Stimulated activated CD4-positive, alpha-beta T cell treated with anti-CD3 and anti-CD28 coated beads, Interleukin-1b, Interleukin-23, amount 100 ng/mL, for 24 hours (primary cell): ENCODE measurements around the gene RELCH.

Experiments
- DNase-seq, 4 experiments: peaks; one replicate each; pipeline ENCODE4 v3.0.0-alpha.2; 2020; ENCODE audit warnings: low read depth in 4 of 4, low spot score in 1 of 4

The RELCH gene

DNA sequence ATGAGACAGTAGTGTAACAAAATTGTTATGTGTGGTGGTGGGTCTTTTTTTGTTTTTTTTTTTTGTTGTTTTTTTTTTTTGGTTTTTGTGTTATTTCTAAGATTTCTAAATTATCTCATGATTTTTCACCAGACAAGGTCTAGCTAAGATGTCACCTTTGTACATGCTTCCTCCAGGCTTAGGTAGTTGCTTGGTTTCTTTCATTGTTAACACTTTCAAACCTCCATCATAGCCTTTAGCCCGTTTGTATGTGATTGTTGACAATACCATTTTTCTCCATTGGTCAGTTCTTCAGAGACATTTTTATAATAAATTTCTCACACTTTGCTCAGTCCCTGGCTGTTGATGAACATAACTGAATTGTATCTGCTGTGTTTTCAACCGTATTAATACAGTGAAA lies 2.2 kb downstream of the RELCH start:
- DNase-seq: no peak

DNA sequence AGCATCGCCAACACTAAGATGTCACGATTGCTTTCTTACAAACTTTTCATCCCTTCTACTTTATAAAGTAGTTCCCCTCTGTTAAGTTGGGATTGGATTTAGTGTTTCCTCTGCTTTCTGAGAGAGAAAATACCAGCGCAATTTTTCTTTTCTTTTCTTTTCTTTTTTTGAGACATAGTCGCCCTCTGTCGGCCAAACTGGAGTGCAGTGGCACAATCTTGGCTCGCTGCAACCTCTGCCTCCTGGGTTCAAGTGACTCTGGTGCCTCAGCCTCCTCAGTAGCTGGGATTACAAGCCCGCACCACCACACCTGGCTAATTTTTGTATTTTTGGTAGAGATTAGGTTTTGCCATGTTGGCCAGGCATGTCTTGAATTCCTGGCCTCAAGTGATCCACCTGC lies 9.0 kb downstream of the RELCH start:
- DNase-seq: no peak

- DNase-seq: no peak
Measured at GRCh38 chr18:62196980-62197379, 9.9 kb downstream of the RELCH start.

GRCh38 chr18:62198259-62198658 lies 11.2 kb downstream of the RELCH start:
- DNase-seq: no peak

DNA sequence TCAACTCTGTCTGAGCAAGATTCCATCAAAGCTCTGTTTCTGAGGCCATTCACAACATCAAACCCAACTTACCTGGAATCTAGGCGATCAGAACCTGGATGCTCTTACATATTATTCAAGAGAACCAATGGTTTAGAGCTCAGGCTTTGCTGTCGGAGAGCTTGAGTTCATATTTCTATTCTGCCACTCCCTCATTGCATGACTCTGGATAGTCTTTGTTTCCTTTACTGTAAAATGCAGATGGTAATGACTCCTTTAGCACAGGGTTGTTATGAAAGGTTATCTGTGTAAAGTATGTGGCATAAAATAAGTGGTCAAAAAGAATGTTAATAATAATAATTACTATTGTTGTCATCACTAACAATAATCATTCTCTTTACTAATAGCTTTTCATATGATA lies 12.6 kb downstream of the RELCH start:
- DNase-seq: no peak

DNA sequence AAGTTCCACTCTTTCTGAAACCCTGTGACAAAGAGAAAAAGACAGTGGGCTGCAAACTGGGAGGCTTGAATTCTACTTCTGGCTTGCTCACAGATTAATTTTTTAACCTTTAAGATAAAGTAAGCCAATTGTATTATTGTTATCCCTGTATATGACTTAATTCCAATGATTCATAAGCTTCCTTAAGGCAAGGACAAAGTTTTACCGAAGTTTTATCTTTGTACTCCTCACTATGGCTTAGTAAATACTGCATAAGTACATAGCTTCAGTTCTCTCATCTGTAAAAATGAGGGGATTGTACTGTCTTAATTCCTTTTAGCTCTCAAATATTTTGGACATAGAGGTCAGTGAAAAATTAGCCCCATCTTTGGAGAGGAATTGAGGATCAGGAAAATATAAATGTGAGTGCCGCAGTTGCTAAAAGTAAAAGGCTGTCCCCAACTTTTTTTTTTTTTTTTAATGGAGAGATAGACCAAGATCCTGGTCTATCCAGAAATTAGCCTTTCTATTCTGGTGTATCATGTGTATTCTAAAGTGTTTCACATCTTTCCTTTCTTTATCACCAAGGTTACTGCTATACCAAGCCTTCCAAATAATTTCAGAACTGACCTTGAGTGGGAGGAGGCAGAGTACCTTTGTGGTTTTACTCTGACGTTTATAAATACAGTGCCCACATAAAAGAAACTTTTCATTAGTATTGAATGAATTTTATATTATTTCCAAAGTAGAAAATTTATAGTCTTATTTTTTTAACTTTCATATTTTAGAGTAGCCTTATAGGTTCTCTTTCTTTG lies 13.3 kb downstream of the RELCH start:
- DNase-seq: no peak

- no peak for DNase-seq
Measured at GRCh38 chr18:62201870-62202269, 14.8 kb downstream of the RELCH start.

DNA sequence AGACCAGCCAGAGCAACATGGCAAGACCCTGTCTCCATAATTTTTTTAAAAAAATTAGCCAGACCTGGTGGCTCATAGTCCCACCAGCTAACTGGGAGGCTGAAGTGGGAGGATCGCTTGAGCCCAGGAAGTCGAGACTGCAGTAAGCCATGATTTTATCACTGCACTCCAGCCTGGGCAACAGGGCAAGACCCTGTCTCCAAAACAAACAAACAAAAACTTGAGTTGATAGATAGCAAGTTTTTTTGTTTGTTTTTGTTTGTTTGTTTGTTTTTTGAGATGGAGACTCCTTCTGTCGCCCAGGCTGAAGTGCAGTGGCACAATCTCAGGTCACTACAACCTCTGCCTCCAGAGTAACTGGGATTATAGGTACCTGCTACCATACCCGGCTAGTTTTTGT lies 18.8 kb downstream of the RELCH start:
- DNase-seq: no peak

GRCh38 chr18:62206593-62206992 lies 19.5 kb downstream of the RELCH start:
- no peak for DNase-seq

DNA sequence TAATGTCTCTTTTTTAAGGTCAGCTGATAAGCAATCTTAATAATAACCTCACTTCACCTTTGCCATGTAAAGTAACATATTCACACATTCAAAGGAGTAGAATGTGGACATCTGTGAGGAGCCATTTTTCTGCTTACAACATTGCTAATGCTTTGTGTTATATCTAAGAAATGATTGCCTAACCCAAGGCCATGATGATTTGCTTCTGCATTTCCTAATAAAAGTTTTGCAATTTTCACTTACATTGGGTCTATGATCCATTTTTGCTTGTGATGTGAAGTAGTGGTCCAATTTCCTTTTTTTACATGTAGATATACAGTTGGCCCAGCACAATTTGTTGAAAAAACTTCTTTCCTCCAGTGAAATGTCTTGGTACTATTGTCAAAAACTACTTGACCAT lies 22.0 kb downstream of the RELCH start:
- DNase-seq: no peak

GRCh38 chr18:62210138-62210537 lies 23.1 kb downstream of the RELCH start:
- DNase-seq: no peak

DNA sequence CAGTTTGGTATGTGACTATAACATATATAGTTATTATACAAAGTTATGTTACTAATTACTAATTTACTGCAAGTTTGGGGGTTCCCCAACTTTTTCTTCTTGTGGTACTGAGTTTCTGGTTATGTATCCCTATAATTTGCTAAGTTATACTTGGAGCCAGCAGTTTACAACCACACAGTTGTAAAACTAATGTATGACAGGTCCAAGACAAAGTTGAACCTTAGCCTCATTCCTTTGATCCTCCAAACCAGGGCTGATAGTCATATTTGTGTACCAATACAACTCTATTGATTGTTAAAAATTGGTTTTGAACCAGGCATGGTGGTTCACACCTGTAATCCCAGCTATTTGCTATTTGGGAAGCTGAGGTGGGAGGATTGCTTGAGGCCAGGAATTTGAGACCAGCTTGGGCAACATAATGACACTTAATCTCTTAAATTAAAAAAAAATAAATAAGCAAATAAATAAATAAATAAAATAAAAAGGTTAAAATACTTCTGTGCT lies 24.3 kb downstream of the RELCH start:
- DNase-seq: no peak

GRCh38 chr18:62214790-62215189 lies 27.7 kb downstream of the RELCH start:
- DNase-seq: no peak

- no peak for DNase-seq
Measured at GRCh38 chr18:62224229-62224628, 37.2 kb downstream of the RELCH start.

DNA sequence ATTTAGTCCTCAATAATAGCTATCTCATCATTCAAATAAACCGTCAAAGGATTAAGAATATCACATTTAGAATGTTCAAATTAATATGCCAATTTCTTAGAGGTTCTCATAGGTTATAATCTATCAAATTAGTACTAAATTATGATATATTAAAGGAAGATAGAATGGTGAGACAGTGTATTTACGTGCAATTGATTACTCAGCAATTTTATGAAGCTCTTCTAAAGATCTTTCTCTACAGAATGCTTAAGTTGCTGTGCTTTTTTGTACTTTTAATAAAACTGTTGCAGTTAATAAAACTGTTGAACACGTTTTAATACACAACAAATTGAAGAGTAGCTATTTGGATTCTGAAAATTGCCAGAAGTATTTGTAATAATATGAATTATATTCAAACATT lies 39.0 kb downstream of the RELCH start:
- no peak for DNase-seq

- no peak for DNase-seq
Measured at GRCh38 chr18:62236252-62236651, 49.2 kb downstream of the RELCH start.

GRCh38 chr18:62239475-62239874 lies 52.4 kb downstream of the RELCH start:
- DNase-seq: no peak

DNA sequence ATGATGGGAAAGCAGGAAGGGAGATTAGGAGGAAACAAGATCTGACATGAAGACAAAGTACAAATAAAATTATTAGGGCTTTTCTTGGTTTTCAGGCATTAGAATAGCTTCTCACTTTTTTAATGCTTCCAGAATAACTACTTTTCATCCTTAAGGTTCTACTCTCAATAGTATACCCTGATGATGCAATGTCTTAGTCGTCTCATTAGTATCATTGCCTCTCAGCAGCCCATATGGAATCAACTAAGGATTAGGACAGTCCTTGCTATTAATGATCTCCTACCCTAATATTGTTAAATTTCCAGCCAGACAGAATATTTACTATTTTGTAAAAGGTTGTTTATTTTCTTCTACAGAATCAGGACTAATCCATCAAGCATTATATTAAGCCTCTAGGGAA lies 55.9 kb downstream of the RELCH start:
- no peak for DNase-seq

- DNase-seq: no peak
Measured at GRCh38 chr18:62245177-62245576, 58.1 kb downstream of the RELCH start.

GRCh38 chr18:62245699-62246098 lies 58.6 kb downstream of the RELCH start:
- no peak for DNase-seq

DNA sequence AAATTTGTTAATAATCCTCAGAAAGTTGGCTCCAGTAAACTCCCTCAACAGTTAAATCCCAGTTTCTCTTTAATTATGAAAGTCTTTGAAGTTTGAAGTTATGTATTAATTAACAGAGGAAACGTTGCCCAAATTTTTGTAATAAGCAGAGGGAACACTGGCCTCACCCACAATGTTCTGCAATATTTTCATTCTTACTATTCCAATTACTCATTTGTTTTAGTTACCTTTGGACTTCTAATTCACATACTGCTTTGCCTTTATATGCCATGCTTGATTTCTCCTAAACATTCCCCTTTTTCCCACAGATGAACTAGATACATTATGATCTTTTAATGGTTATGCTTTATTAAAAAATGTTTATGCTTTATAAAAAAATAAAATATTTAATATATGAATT lies 61.3 kb downstream of the RELCH start:
- DNase-seq: no peak

GRCh38 chr18:62249478-62250097 lies 62.5 kb downstream of the RELCH start:
- peak; percentile 43 to 57 (median 49) for DNase-seq

- DNase-seq: no peak
Measured at GRCh38 chr18:62250475-62250874, 63.4 kb downstream of the RELCH start.
